OCI-LY3 (cell line): ENCODE results near the gene YAF2.
A peak's percentile ranks its signal among the peaks of the same experiment; 100 is the strongest.
"Not testable (repeated sequence)": the region's sequence is repeated elsewhere in the genome, so short reads cannot be mapped to it uniquely, and the experiment has no call there.

Experiments
- H2AFZ ChIP-seq: fragments of 200-600, 300-600 bp; shearing (Covaris generic); 2 replicates; pipeline ENCODE4 v1.6.0; 2014; ENCODE audit warnings: antibody characterized with exemption, low read depth, low read length
- H3K27ac ChIP-seq: fragments of 200-600, 300-600 bp; sonication (generic); 2 replicates; pipeline ENCODE4 v1.5.1; 2014; ENCODE audit warnings: mild to moderate bottlenecking, low read length, moderate library complexity, mixed read lengths
- H3K27me3 ChIP-seq: fragments of 200-600, 300-600 bp; sonication (generic); 2 replicates; pipeline ENCODE4 v1.6.1; 2014; ENCODE audit warnings: low read depth, low read length, mixed read lengths
- H3K36me3 ChIP-seq: fragments of 200-600, 300-600 bp; sonication (generic); replicated peaks from 2 replicates; pipeline ENCODE3; 2014; ENCODE audit warnings: low read depth, low read length, mixed read lengths
- H3K4me1 ChIP-seq: fragments of 300-600, 200-600 bp; sonication (generic); 2 replicates; pipeline ENCODE4 v1.6.1; 2014; ENCODE audit warnings: low read length, mixed read lengths
- H3K4me2 ChIP-seq: fragments of 200-600, 300-600 bp; sonication (generic); 2 replicates; pipeline ENCODE4 v1.6.1; 2014; ENCODE audit warnings: low read length, mixed read lengths
- H3K4me3 ChIP-seq: fragments of 300-600, 200-600 bp; sonication (generic); 2 replicates; pipeline ENCODE4 v1.5.1; 2014; ENCODE audit warnings: antibody characterized with exemption, mild to moderate bottlenecking, low read length, moderate library complexity
- H3K79me2 ChIP-seq: fragments of 300-600, 200-600 bp; shearing (Covaris generic); 2 replicates; pipeline ENCODE4 v1.6.1; 2014; ENCODE audit warnings: mild to moderate bottlenecking, low read length, mixed read lengths
- H3K9ac ChIP-seq: fragments of 300-600, 200-600 bp; shearing (Covaris generic); 2 replicates; pipeline ENCODE4 v1.6.0; 2014; ENCODE audit warnings: mild to moderate bottlenecking, low read length, moderate library complexity
- H3K9me3 ChIP-seq: fragments of 200-600, 300-600 bp; shearing (Covaris generic); 2 replicates; pipeline ENCODE4 v1.6.1; 2014; ENCODE audit warnings: low read length, mixed read lengths; ENCODE audit not compliant: insufficient read depth
- H4K20me1 ChIP-seq: fragments of 200-600, 300-600 bp; sonication (generic); 2 replicates; pipeline ENCODE4 v1.6.1; 2016; ENCODE audit warnings: low read length, mixed read lengths; ENCODE audit not compliant: insufficient read depth
- EZH2phosphoT487 ChIP-seq: fragments of 200-600 bp; shearing (Covaris generic); IDR thresholded peaks from 2 replicates; pipeline ENCODE4 v1.6.1; 2018; ENCODE audit warnings: antibody characterized with exemption, mixed run types, low read depth
- TF ChIP-seq, protein P1 (sequence below): fragments of 200-600, 300-600 bp; sonication (generic); IDR thresholded peaks from 2 replicates; pipeline ENCODE4 v1.5.1; 2014; ENCODE audit warnings: antibody characterized with exemption, low read length, low read depth

Gene YAF2

DNA sequence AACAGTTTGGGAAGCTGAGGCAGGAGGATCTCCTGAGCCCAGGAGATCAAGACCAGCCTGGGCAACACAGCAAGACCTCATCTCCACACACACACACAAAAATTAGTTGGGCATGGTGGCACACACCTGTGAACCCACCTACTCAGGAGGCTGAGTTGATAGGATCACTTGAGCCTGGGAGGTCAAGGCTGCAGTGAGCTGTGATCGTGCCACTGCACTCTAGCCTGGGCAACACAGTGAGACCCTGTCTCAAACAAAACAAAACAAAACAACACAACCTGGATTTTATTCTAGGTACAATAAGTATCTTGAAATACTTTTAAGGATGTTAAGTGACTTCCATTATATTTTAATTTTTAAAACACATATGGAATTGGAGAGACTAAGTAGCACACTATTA lies 45.8 kb downstream of the YAF2 start:
- Histone ChIP-seq H3K4me2 (no peak overlapping the region), H3K4me1 (peaks cover 29% of the 10 kb centered on the region), H4K20me1 (peaks cover 6% of the 10 kb centered on the region; the same call in 1 of the 2 replicates), H3K4me3 (no peak overlapping the region), H3K9ac (no peak overlapping the region), H3K79me2 (peaks cover 9% of the 10 kb centered on the region; the same call in 1 of the 2 replicates), H3K27ac (no peak overlapping the region), H3K27me3 (no peaks in the 10 kb centered on the region), H2AFZ (no peak overlapping the region), H3K9me3 (no peaks in the 10 kb centered on the region), H3K36me3 (peaks cover 6% of the 10 kb centered on the region)
- TF ChIP-seq, protein P1, sequence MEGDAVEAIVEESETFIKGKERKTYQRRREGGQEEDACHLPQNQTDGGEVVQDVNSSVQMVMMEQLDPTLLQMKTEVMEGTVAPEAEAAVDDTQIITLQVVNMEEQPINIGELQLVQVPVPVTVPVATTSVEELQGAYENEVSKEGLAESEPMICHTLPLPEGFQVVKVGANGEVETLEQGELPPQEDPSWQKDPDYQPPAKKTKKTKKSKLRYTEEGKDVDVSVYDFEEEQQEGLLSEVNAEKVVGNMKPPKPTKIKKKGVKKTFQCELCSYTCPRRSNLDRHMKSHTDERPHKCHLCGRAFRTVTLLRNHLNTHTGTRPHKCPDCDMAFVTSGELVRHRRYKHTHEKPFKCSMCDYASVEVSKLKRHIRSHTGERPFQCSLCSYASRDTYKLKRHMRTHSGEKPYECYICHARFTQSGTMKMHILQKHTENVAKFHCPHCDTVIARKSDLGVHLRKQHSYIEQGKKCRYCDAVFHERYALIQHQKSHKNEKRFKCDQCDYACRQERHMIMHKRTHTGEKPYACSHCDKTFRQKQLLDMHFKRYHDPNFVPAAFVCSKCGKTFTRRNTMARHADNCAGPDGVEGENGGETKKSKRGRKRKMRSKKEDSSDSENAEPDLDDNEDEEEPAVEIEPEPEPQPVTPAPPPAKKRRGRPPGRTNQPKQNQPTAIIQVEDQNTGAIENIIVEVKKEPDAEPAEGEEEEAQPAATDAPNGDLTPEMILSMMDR = no peak
- no peak for TF ChIP-seq EZH2phosphoT487

DNA sequence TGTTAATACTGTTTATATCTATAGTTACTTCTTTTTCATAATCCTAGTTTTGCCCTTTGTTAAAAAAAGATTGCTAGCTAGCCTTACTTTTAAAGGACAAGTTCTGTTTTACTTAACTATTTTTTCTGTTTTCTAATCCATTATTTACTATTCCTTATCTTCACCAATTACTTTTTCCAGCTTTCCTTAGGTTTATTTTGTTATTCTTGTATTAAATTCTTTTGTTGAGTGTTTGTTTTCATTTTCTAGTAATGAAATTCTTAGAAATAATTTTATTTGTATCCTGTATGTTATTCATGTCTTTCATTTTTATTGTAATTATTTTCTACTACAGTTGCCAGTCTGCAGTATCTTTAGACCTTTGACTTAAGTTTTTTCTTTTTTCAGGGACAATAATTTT lies 47.7 kb downstream of the YAF2 start:
- Histone ChIP-seq H3K4me1 (peaks cover 33% of the 10 kb centered on the region), H3K36me3 (peaks cover 3% of the 10 kb centered on the region), H3K27me3 (no peaks in the 10 kb centered on the region), H3K79me2 (peaks cover 12% of the 10 kb centered on the region; the same call in 1 of the 2 replicates), H3K4me3 (no peak overlapping the region), H3K4me2 (no peak overlapping the region), H4K20me1 (peaks cover 6% of the 10 kb centered on the region; the same call in 1 of the 2 replicates), H3K27ac (no peak overlapping the region), H3K9me3 (no peaks in the 10 kb centered on the region), H2AFZ (no peak overlapping the region), H3K9ac (no peak overlapping the region)
- no peak for TF ChIP-seq EZH2phosphoT487
- TF ChIP-seq, protein P1 = no peak

DNA sequence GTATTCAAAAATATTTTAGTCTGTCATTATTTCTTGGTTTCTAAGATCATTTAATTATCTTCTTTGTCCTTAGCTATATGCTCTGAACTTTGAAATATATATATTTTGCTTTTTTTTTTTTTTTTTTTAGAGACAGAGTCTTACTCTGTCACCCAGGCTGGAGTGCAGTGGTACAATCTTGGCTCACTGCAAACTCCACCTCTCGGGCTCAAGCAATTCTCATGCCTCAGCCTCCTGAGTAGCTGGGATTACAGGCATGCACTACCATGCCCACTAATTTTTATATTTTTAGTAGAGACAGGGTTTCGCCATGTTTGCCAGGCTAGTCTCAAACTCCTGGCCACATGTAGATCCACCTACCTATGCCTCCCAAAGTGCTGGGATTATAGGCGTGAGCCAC lies 49.8 kb downstream of the YAF2 start:
- not testable (repeated sequence) for H3K36me3 ChIP-seq, H3K4me2 ChIP-seq, H4K20me1 ChIP-seq, H3K79me2 ChIP-seq, H3K27ac ChIP-seq, H2AFZ ChIP-seq, H3K4me3 ChIP-seq, H3K27me3 ChIP-seq, H3K9ac ChIP-seq, H3K9me3 ChIP-seq
- peaks cover 25% of the 10 kb centered on the region for H3K4me1 ChIP-seq

DNA sequence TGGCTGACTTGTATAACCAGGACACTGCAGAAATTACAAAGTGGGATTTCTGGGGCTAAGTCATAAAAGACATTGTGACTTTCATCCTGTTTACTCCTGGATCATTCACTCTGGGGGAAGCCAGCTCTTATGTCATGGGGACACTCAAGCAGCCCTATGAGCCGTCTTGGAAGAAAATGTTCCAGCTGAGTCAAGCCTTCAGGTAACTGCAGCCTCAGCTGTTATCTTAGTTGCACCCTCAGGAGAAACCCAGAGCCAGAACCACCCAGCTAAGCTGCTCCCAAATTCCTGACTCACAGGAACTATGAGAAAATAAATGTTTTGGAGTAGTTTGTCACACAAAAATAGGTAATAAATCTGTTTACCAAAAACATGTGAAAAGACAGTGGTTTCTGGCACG lies 50.2 kb downstream of the YAF2 start:
- TF ChIP-seq EZH2phosphoT487 = no peak
- TF ChIP-seq, protein P1 = no peak
- Histone ChIP-seq H3K4me3 (no peak overlapping the region), H3K4me1 (peaks cover 25% of the 10 kb centered on the region), H4K20me1 (no peaks in the 10 kb centered on the region), H3K9me3 (no peaks in the 10 kb centered on the region), H3K36me3 (peaks cover 6% of the 10 kb centered on the region), H3K27ac (no peak overlapping the region), H2AFZ (no peak overlapping the region), H3K79me2 (peaks cover 10% of the 10 kb centered on the region; the same call in 1 of the 2 replicates), H3K27me3 (no peaks in the 10 kb centered on the region), H3K9ac (no peak overlapping the region), H3K4me2 (no peak overlapping the region)

DNA sequence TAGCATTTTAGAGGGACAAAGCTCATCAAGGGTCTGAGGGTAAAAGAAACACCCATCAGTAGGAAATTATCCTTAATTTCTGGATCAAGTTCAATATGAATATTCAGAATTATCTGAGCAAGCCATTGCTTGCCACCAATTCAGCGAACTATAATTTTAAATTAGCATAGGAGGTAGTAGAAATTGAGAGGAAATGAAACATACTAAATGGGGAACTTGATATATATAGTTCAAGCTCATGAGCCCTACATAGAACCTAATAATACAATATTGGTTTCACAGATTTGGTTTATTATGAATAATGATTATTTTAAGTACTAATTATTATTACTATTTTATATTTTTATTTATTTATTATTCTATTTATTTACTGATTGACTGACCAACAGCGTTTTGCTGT lies 51.3 kb downstream of the YAF2 start:
- H3K4me3 ChIP-seq = peak overlapping the region; percentile 51
- no peak overlapping the region for H3K9ac ChIP-seq
- peak overlapping the region; percentile 85 for H3K4me2 ChIP-seq
- TF ChIP-seq, protein P1 = no peak
- no peak for TF ChIP-seq EZH2phosphoT487
- no peaks in the 10 kb centered on the region for H3K27me3 ChIP-seq
- H2AFZ ChIP-seq = no peak overlapping the region
- H3K36me3 ChIP-seq = peaks cover 10% of the 10 kb centered on the region
- H3K79me2 ChIP-seq = peaks cover 10% of the 10 kb centered on the region; the same call in 1 of the 2 replicates
- no peaks in the 10 kb centered on the region for H3K9me3 ChIP-seq
- peak overlapping the region; percentile 38 for H3K27ac ChIP-seq
- peaks cover 25% of the 10 kb centered on the region for H3K4me1 ChIP-seq
- H4K20me1 ChIP-seq = no peaks in the 10 kb centered on the region
